HEK293T (cell line): ENCODE data around the gene NOL4L.
"Not testable (repeated sequence)": the region's sequence is repeated elsewhere in the genome, so short reads cannot be mapped to it uniquely, and the experiment has no call there.

Experiments
- CTCF ChIA-PET: fragments of 350-600 bp; formaldehyde crosslinking; extraction: SDS; loops from one replicate; lab custom pipeline; 2021; ENCODE audit warnings: antibody characterized with exemption, inconsistent platforms; lab: Yijun Ruan, JAX
- POLR2A ChIA-PET: fragments of 350-600 bp; formaldehyde crosslinking; extraction: SDS; loops from one replicate; lab custom pipeline; 2020; ENCODE audit warnings: antibody characterized with exemption, inconsistent platforms; lab: Yijun Ruan, JAX
- DNase-seq: peaks from one replicate; pipeline ENCODE4 v3.0.0; 2012; ENCODE audit warnings: mixed read lengths; ENCODE audit errors: extremely low spot score
- ARNT ChIP-seq: fragments of 450-650 bp; IDR thresholded peaks from 2 replicates; pipeline ENCODE4 v1.6.1; 2017; ENCODE audit warnings: mild to moderate bottlenecking
- BHLHE40 ChIP-seq: fragments of 450-650 bp; IDR thresholded peaks from 2 replicates; pipeline ENCODE4 v1.6.1; 2016; ENCODE audit warnings: mild to moderate bottlenecking, moderate library complexity, borderline replicate concordance
- CTBP1 ChIP-seq: fragments of 450-650 bp; IDR thresholded peaks from 2 replicates; pipeline ENCODE4 v1.6.1; 2016; ENCODE audit warnings: borderline replicate concordance
- ELF4 ChIP-seq: fragments of 450-650 bp; IDR thresholded peaks from 2 replicates; pipeline ENCODE4 v1.6.1; 2017; ENCODE audit warnings: antibody characterized with exemption
- FOXA1 ChIP-seq: fragments of 450-650 bp; IDR thresholded peaks from 2 replicates; pipeline ENCODE4 v1.6.1; 2016; ENCODE audit warnings: mild to moderate bottlenecking
- FOXK2 ChIP-seq: fragments of 450-650 bp; IDR thresholded peaks from 2 replicates; pipeline ENCODE4 v1.6.1; 2016; ENCODE audit warnings: mild to moderate bottlenecking
- FOXM1 ChIP-seq: fragments of 450-650 bp; IDR thresholded peaks from 2 replicates; pipeline ENCODE4 v1.6.1; 2017; ENCODE audit warnings: mild to moderate bottlenecking, borderline replicate concordance
- HDGF ChIP-seq: fragments of 450-650 bp; IDR thresholded peaks from 2 replicates; pipeline ENCODE4 v1.6.1; 2017; ENCODE audit warnings: antibody characterized with exemption, borderline replicate concordance
- L3MBTL2 ChIP-seq: fragments of 450-650 bp; conservative IDR thresholded peaks from 2 replicates; pipeline ENCODE4 v1.6.1; 2016; ENCODE audit warnings: mild to moderate bottlenecking
- LEF1 ChIP-seq: fragments of 450-650 bp; IDR thresholded peaks from 2 replicates; pipeline ENCODE4 v1.6.1; 2017; ENCODE audit warnings: mild to moderate bottlenecking, borderline replicate concordance
- NFRKB ChIP-seq: fragments of 450-650 bp; IDR thresholded peaks from 2 replicates; pipeline ENCODE4 v1.6.1; 2016; ENCODE audit warnings: mild to moderate bottlenecking, moderate library complexity
- SP1 ChIP-seq: fragments of 450-650 bp; IDR thresholded peaks from 2 replicates; pipeline ENCODE4 v1.6.1; 2017
- SUZ12 ChIP-seq: fragments of 450-650 bp; IDR thresholded peaks from 2 replicates; pipeline ENCODE4 v1.6.1; 2016; ENCODE audit warnings: mild to moderate bottlenecking
- TARDBP ChIP-seq: fragments of 450-650 bp; IDR thresholded peaks from 2 replicates; pipeline ENCODE4 v1.6.1; 2016
- ZNF384 ChIP-seq: fragments of 450-650 bp; IDR thresholded peaks from 2 replicates; pipeline ENCODE4 v1.6.1; 2016
- TF ChIP-seq, protein P1 (sequence below): fragments of 450-650 bp; IDR thresholded peaks from 2 replicates; pipeline ENCODE4 v1.6.1; 2016

NOL4L gene

GRCh38 chr20:32411955-32412706, 173.0 kb downstream of the NOL4L start:
- POLR2A ChIA-PET, result interaction anchor here (0.6 kb wide), 2 partner anchors 12 to 53 kb away, joined by 3 read pairs; no protein-coding TSS in a partner anchor
- CTCF ChIA-PET, result interaction anchor here (0.6 kb wide), 1 partner anchor 64 kb away, joined by 3 read pairs; no protein-coding TSS in a partner anchor
- TF ChIP-seq SP1 (no peak), SUZ12 (no peak), NFRKB (no peak), ZNF384 (no peak), BHLHE40 (no peak), FOXK2 (no peak), HDGF (no peak)
- TF ChIP-seq, protein P1, sequence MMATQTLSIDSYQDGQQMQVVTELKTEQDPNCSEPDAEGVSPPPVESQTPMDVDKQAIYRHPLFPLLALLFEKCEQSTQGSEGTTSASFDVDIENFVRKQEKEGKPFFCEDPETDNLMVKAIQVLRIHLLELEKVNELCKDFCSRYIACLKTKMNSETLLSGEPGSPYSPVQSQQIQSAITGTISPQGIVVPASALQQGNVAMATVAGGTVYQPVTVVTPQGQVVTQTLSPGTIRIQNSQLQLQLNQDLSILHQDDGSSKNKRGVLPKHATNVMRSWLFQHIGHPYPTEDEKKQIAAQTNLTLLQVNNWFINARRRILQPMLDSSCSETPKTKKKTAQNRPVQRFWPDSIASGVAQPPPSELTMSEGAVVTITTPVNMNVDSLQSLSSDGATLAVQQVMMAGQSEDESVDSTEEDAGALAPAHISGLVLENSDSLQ, result no peak
- DNase-seq, result no peak

DNA sequence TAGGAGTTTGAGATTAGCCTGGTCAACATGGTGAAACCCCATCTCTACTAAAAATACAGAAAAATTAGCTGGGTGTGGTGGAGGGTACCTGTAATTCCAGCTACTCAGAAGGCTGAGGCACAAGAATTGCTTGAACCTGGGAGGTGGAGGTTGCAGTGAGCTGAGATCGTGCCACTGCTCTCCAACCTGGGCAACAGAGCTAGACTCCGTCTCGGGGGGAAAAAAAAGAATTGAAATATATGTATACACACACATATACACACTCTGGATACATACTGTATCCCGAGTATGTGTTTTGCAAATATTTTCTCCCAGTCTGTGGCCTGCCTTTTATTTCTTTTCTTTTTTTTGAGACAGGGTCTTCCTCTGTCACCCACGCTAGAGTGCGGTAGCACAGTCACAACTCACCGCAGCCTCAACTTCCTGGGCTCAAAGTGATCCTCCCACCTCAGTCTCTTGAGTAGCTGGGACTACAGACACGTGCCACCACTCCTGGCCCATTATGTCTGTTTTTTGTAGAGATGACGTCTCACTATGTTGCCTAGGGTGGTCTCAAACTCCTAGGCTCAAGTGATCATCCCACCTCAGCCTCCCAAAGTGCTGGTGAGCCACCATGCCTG, 177.9 kb downstream of the NOL4L start:
- POLR2A ChIA-PET, DNase-seq, CTCF ChIA-PET: not testable (repeated sequence)

DNA sequence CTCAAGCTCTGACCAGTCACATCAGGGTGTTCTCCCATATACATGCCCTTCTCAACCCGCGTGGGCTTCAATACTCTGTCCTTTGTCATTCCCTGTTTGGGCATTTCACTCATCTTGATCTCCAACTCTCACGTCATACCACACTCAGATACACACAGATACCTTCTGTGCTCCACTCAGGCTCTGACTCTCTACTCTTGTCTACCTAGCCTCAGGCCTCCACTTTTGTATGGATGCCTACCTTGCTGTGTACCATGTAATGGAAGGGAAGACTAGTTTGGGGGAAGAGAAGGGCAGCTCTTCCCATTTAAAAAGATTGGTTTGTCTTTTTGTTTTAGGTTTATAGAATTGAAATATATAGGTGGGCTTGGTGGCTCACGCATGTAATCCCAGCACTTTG, 178.4 kb downstream of the NOL4L start:
- TF ChIP-seq, protein P1, result no peak
- TF ChIP-seq BHLHE40 (no peak), FOXK2 (no peak), ZNF384 (no peak), HDGF (no peak), FOXM1 (no peak), NFRKB (no peak), ELF4 (no peak), ARNT (no peak), SUZ12 (no peak), LEF1 (no peak), L3MBTL2 (no peak)
- ChIA-PET CTCF (no interaction called here), POLR2A (no interaction called here)
- DNase-seq, result no peak

DNA sequence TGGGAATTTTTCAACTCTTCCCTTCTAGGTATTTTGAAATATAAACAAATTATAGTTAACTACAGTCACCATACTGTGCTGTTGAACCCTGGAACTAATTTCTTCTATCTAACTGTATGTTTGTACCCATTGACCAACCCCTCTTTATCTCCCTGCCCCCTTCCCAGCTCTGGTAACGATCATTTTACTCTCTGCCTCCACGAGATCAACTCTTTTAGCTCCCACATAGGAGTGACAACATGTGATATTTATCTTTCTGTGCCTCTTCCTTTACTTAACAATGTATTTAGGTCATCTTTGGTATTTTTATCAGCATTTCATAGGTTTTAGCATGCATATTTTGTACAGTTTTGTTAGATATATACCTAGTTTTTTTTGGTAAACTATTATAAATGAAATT, 181.1 kb downstream of the NOL4L start:
- ChIA-PET CTCF (no interaction called here), POLR2A (no interaction called here)
- no peak for TF ChIP-seq FOXM1
- no peak for TF ChIP-seq TARDBP
- TF ChIP-seq NFRKB, result no peak
- TF ChIP-seq HDGF, result no peak
- no peak for TF ChIP-seq BHLHE40
- TF ChIP-seq FOXK2, result no peak
- no peak for TF ChIP-seq FOXA1
- no peak for TF ChIP-seq ELF4
- DNase-seq, result no peak

GRCh38 chr20:32400476-32400875, 184.7 kb downstream of the NOL4L start:
- TF ChIP-seq BHLHE40, result no peak
- TF ChIP-seq TARDBP, result no peak
- TF ChIP-seq SUZ12, result no peak
- TF ChIP-seq ARNT, result no peak
- TF ChIP-seq HDGF, result no peak
- TF ChIP-seq, protein P1, result no peak
- TF ChIP-seq ELF4, result no peak
- TF ChIP-seq FOXK2, result no peak
- no peak for TF ChIP-seq LEF1
- no peak for TF ChIP-seq ZNF384
- no peak for TF ChIP-seq SP1
- no peak for TF ChIP-seq FOXA1
- CTCF ChIA-PET, result interaction anchor here (0.6 kb wide), 1 partner anchor 309 kb away, joined by 3 read pairs; no protein-coding TSS in a partner anchor
- POLR2A ChIA-PET, result no interaction called here
- no peak for DNase-seq

GRCh38 chr20:32397567-32398084, 187.5 kb downstream of the NOL4L start:
- TF ChIP-seq FOXM1 (no peak), LEF1 (no peak), CTBP1 (no peak), FOXK2 (no peak), HDGF (no peak), BHLHE40 (no peak), SUZ12 (no peak), FOXA1 (no peak), TARDBP (no peak), SP1 (no peak), L3MBTL2 (no peak), NFRKB (no peak), ARNT (no peak), ELF4 (no peak)
- POLR2A ChIA-PET, result no interaction called here
- no peak for DNase-seq
- CTCF ChIA-PET, result no interaction called here
